ENCODE data around the gene SMYD5. TPM values are rescaled to one million over a fixed set of nuclear protein-coding genes. Genes with fewer than 3 reads are reported as not detected.

SMYD5 gene
- total and polyA plus RNA-seq, 2 donors (not counting 3 experiments of a cell fraction or from before 2014, with no cell fraction given), result 16.2 to 31.7 TPM

GRCh38 chr2:73255907-73256617, 42.0 kb downstream of the SMYD5 start:
- no peaks in the 10 kb centered on the region for H3K9me1 ChIP-seq (replicated peaks; ENCODE audit: control insufficient read depth, extremely low read depth, insufficient read depth, low read length)
- CTCF ChIA-PET, result interaction anchor here (1.4 kb wide), 1 partner anchor 13 kb away, joined by 4 read pairs; no protein-coding TSS in a partner anchor
- intact Hi-C loops (cut with micrococcal nuclease) (no loop called here), dilution Hi-C loops (cut with MboI; ENCODE audit: extremely low pct_ligation_motif_present, low sequenced_read_pairs) (no loop called here)
- no peak for FAIRE-seq
- H3K4me1 ChIP-seq (ENCODE audit: control insufficient read depth, extremely low read depth, insufficient read depth, low read length), result no peaks in the 10 kb centered on the region
- H4K20me1 ChIP-seq (replicated peaks; ENCODE audit: control insufficient read depth, extremely low read depth, insufficient read depth, low read length), result no peaks in the 10 kb centered on the region
- DNase-seq (ENCODE audit: low read depth, low spot score), result no peak
- H3K9ac ChIP-seq (replicated peaks; ENCODE audit: extremely low read depth, insufficient read depth, low read length), result no peak overlapping the region
- TF ChIP-seq JUN (IDR thresholded peaks at IDR 0.05; ENCODE audit: borderline replicate concordance, insufficient read depth, insufficient read length, low read depth), result no peak
- TF ChIP-seq MYC (IDR thresholded peaks at IDR 0.05; ENCODE audit: low read depth, low read length), result no peak
- no peak for TF ChIP-seq POLR2AphosphoS5 (IDR thresholded peaks at IDR 0.05; ENCODE audit: insufficient read depth, low read depth, low read length)
- TF ChIP-seq EZH2 (IDR thresholded peaks at IDR 0.05; ENCODE audit: borderline replicate concordance, low read depth, low read length, severe bottlenecking), result no peak
- TF ChIP-seq MAX (IDR thresholded peaks at IDR 0.05; ENCODE audit: insufficient read depth, insufficient read length), result no peak
- no peak for TF ChIP-seq FOS (IDR thresholded peaks at IDR 0.05; ENCODE audit: borderline replicate concordance, insufficient read depth, low read length)
- TF ChIP-seq CTCF (IDR thresholded peaks at IDR 0.05; ENCODE audit: extremely low read depth in 1 of 2, insufficient read depth in 1 of 2, low read depth in 1 of 2, low read length in 2 of 2), result no peak
- no peak for TF ChIP-seq GATA2 (IDR thresholded peaks at IDR 0.05; ENCODE audit: insufficient read depth, insufficient read length, low read depth, low read length)
- no peak for TF ChIP-seq POLR2A (IDR thresholded peaks at IDR 0.05; ENCODE audit: low read depth, low read length)
- H3K4me2 ChIP-seq (ENCODE audit: insufficient read depth, low read length), result no peak overlapping the region
- H3K79me2 ChIP-seq (ENCODE audit: control insufficient read depth, insufficient read depth, low read length), result no peaks in the 10 kb centered on the region
- no TSS peak for BruUV-seq (replicated peaks)
- no peak overlapping the region for H3K27ac ChIP-seq (ENCODE audit: insufficient read depth, low read depth, low read length)
- no peak overlapping the region for H3K4me3 ChIP-seq (replicated peaks in 1 of 3; ENCODE audit: insufficient read depth in 1 of 3, low read depth in 1 of 3, low read length in 3 of 3)
- no peaks in the 10 kb centered on the region for H3K27me3 ChIP-seq (ENCODE audit: control insufficient read depth in 2 of 2, insufficient read depth in 2 of 2, low read length in 2 of 2)
- H3K36me3 ChIP-seq (ENCODE audit: control insufficient read depth in 2 of 2, extremely low read depth in 1 of 2, insufficient read depth in 2 of 2, low read length in 2 of 2), result peaks cover 3 to 28% of the 10 kb centered on the region in 2 experiments
- no peak overlapping the region for H2AFZ ChIP-seq (ENCODE audit: low read depth, low read length)
- POLR2A ChIA-PET, result no interaction called here
- no peaks in the 10 kb centered on the region for H3K9me3 ChIP-seq (replicated peaks; ENCODE audit: control insufficient read depth, insufficient read depth, low read length)
